ENCODE results near the gene MRGPRG.
"Not testable (repeated sequence)": the region's sequence is repeated elsewhere in the genome, so short reads cannot be mapped to it uniquely, and the experiment has no call there.

MRGPRG gene, protein sequence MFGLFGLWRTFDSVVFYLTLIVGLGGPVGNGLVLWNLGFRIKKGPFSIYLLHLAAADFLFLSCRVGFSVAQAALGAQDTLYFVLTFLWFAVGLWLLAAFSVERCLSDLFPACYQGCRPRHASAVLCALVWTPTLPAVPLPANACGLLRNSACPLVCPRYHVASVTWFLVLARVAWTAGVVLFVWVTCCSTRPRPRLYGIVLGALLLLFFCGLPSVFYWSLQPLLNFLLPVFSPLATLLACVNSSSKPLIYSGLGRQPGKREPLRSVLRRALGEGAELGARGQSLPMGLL

DNA sequence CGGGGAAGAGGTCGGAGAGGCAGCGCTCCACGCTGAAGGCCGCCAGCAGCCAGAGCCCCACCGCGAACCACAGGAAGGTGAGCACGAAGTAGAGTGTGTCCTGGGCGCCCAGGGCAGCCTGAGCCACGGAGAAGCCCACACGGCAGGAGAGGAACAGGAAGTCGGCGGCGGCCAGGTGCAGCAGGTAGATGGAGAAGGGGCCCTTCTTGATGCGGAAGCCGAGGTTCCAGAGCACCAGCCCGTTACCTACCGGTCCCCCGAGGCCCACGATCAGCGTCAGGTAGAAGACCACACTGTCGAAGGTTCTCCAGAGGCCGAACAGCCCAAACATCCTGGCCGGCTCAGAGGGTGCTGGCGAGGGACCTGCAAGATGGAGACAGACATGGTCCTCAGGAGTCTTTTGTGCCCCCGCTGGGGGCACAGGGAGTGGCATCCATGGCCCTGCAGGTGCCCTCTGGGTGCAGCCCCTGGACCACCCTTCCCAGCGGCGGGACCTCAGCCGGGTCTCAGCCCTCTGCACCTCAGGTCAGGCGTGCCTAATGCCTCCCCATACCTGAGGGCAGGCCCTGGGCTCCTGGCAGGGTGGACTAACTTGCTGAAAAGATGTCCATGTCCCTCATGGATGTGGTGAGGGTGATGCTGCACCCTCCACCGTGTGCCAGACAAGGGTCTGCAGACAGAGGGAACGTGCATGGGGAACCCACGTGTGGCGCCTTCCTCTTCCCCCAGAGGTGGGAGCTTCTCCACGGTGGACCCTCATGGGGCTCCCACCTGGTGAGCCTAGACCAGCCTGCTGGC is at the start of gene MRGPRG:
TSS of gene MRGPRG (minus strand) at position 331 of the 798 bp plus-strand sequence. CDS start at position 331, 0 bp downstream.
- Histone ChIP-seq H3K27me3 (replicated peaks) (peaks cover 27% of the 10 kb centered on the region), H3K4me3 (ENCODE audit: low read depth, low read length) (no peak within 1 kb of the TSS), H3K36me3 (replicated peaks) (no peaks in the 10 kb centered on the region), H3K27ac (no peak within 1 kb of the TSS)
- in situ Hi-C loops (cut with HindIII; ENCODE audit: low pct_ligation_motif_present, low sequenced_read_pairs), result no loop called here
- TF ChIP-seq CTCF (IDR thresholded peaks at IDR 0.05; ENCODE audit: low read depth, low read length, missing control alignments), result no peak
- DNase-seq, result no peak

GRCh38 chr11:3262548-3262947 is 43.9 kb upstream of the MRGPRG start:
- H3K4me3 ChIP-seq (ENCODE audit: low read depth, low read length); in situ Hi-C loops (cut with HindIII; ENCODE audit: low pct_ligation_motif_present, low sequenced_read_pairs); H3K27ac ChIP-seq: not testable (repeated sequence)

GRCh38 chr11:3261831-3262230 is 43.2 kb upstream of the MRGPRG start:
- in situ Hi-C loops (cut with HindIII; ENCODE audit: low pct_ligation_motif_present, low sequenced_read_pairs); H3K27ac ChIP-seq; H3K36me3 ChIP-seq (replicated peaks): not testable (repeated sequence)

More at GRCh38 chr11:3262548-3262947, 43.9 kb upstream of the MRGPRG start:
- not testable (repeated sequence) for H3K27me3 ChIP-seq (replicated peaks); DNase-seq; H3K36me3 ChIP-seq (replicated peaks)

GRCh38 chr11:3257509-3257908 is 38.9 kb upstream of the MRGPRG start:
- H3K27me3 ChIP-seq (replicated peaks); H3K36me3 ChIP-seq (replicated peaks); in situ Hi-C loops (cut with HindIII; ENCODE audit: low pct_ligation_motif_present, low sequenced_read_pairs); H3K27ac ChIP-seq; H3K4me3 ChIP-seq (ENCODE audit: low read depth, low read length); DNase-seq: not testable (repeated sequence)

More at GRCh38 chr11:3261831-3262230, 43.2 kb upstream of the MRGPRG start:
- not testable (repeated sequence) for H3K27me3 ChIP-seq (replicated peaks); H3K4me3 ChIP-seq (ENCODE audit: low read depth, low read length); DNase-seq

DNA sequence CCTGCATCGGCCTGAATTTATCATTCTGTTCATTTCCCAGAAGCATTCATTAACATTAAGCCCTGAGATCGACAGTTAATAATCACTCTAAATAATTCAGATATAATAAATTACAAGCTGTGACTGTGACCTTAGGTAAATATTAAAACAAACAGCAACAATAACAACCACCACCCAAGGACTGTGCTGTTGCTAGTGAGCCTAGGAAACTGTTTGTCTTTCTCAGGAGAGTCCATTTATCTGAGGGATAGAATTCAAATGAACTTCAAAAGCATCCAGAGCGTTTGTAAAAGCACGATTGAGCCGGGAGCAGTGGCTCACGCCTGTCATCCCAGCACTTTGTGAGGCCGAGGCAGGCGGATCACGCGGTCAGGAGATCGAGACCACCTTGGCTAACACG is 36.6 kb upstream of the MRGPRG start:
- in situ Hi-C loops (cut with HindIII; ENCODE audit: low pct_ligation_motif_present, low sequenced_read_pairs); H3K4me3 ChIP-seq (ENCODE audit: low read depth, low read length); H3K27ac ChIP-seq; H3K27me3 ChIP-seq (replicated peaks); H3K36me3 ChIP-seq (replicated peaks); DNase-seq: not testable (repeated sequence)

- H3K36me3 ChIP-seq (replicated peaks); DNase-seq; H3K4me3 ChIP-seq (ENCODE audit: low read depth, low read length); in situ Hi-C loops (cut with HindIII; ENCODE audit: low pct_ligation_motif_present, low sequenced_read_pairs); H3K27me3 ChIP-seq (replicated peaks); H3K27ac ChIP-seq: not testable (repeated sequence)
Observed at GRCh38 chr11:3254773-3255172, 36.2 kb upstream of the MRGPRG start.

GRCh38 chr11:3245071-3245470 is 26.5 kb upstream of the MRGPRG start:
- no peak for TF ChIP-seq CTCF (IDR thresholded peaks at IDR 0.05; ENCODE audit: low read depth, low read length, missing control alignments)
- Histone ChIP-seq H3K27ac (no peak overlapping the region), H3K36me3 (replicated peaks) (no peaks in the 10 kb centered on the region), H3K27me3 (replicated peaks) (no peaks in the 10 kb centered on the region), H3K4me3 (ENCODE audit: low read depth, low read length) (no peak overlapping the region)
- no peak for DNase-seq
- in situ Hi-C loops (cut with HindIII; ENCODE audit: low pct_ligation_motif_present, low sequenced_read_pairs), result no loop called here

GRCh38 chr11:3243880-3244279 is 25.3 kb upstream of the MRGPRG start:
- no peak for TF ChIP-seq CTCF (IDR thresholded peaks at IDR 0.05; ENCODE audit: low read depth, low read length, missing control alignments)

More at GRCh38 chr11:3243880-3244279, 25.3 kb upstream of the MRGPRG start:
- no peaks in the 10 kb centered on the region for H3K36me3 ChIP-seq (replicated peaks)
- no peaks in the 10 kb centered on the region for H3K27me3 ChIP-seq (replicated peaks)
- no peak for DNase-seq
- no peak overlapping the region for H3K27ac ChIP-seq
- no peak overlapping the region for H3K4me3 ChIP-seq (ENCODE audit: low read depth, low read length)
- in situ Hi-C loops (cut with HindIII; ENCODE audit: low pct_ligation_motif_present, low sequenced_read_pairs), result no loop called here

Measured in brain microvascular endothelial cell (primary cell).